KMS-11 (cell line): ENCODE measurements around the gene OGDH.

ENCODE experiments used
- H2AFZ ChIP-seq: fragments of 200-600 bp; sonication (generic); 2 replicates; pipeline ENCODE4 v1.6.1; 2016; ENCODE audit warnings: antibody characterized with exemption, mixed run types, low read depth
- H3K27ac ChIP-seq: fragments of 200-600 bp; sonication (generic); 2 replicates; pipeline ENCODE4 v1.6.1; 2016; ENCODE audit warnings: mild to moderate bottlenecking, mixed run types
- H3K27me3 ChIP-seq: fragments of 200-600 bp; sonication (generic); 2 replicates; pipeline ENCODE4 v1.6.1; 2017; ENCODE audit warnings: mild to moderate bottlenecking, low read depth, mixed run types, moderate library complexity; ENCODE audit not compliant: insufficient read depth
- H3K36me3 ChIP-seq: fragments of 200-600 bp; sonication (generic); 2 replicates; pipeline ENCODE4 v1.6.1; 2017; ENCODE audit warnings: mild to moderate bottlenecking, mixed run types; ENCODE audit not compliant: insufficient read depth
- H3K4me1 ChIP-seq: fragments of 200-600 bp; sonication (generic); 2 replicates; pipeline ENCODE4 v1.6.1; 2016; ENCODE audit warnings: mild to moderate bottlenecking, low read depth, mixed run types; ENCODE audit not compliant: poor library complexity, severe bottlenecking
- H3K4me2 ChIP-seq: fragments of 200-600 bp; sonication (generic); 2 replicates; pipeline ENCODE4 v1.7.0; 2016; ENCODE audit warnings: mild to moderate bottlenecking, mixed run types
- H3K4me3 ChIP-seq: fragments of 200-600 bp; sonication (generic); IDR thresholded peaks from 2 replicates; pipeline ENCODE4 v1.6.1; 2017; ENCODE audit warnings: low read depth, low read length, mixed read lengths; ENCODE audit not compliant: insufficient read depth
- H3K79me2 ChIP-seq: fragments of 200-600 bp; sonication (generic); 2 replicates; pipeline ENCODE4 v1.6.1; 2016; ENCODE audit warnings: low read depth, mixed run types; ENCODE audit not compliant: insufficient read depth
- H3K9ac ChIP-seq: fragments of 200-600 bp; sonication (generic); 2 replicates; pipeline ENCODE4 v1.6.1; 2016; ENCODE audit warnings: mild to moderate bottlenecking, mixed run types
- H4K20me1 ChIP-seq: fragments of 200-600 bp; sonication (generic); 2 replicates; pipeline ENCODE4 v1.6.1; 2016; ENCODE audit warnings: mild to moderate bottlenecking, mixed run types; ENCODE audit not compliant: insufficient read depth
- TF ChIP-seq, protein P1 (sequence below): fragments of 200-600 bp; sonication (generic); conservative IDR thresholded peaks from 2 replicates; pipeline ENCODE4 v1.6.1; 2017; ENCODE audit warnings: low read depth, mild to moderate bottlenecking, antibody characterized with exemption, low read length, moderate library complexity, mixed read lengths

Gene OGDH

DNA sequence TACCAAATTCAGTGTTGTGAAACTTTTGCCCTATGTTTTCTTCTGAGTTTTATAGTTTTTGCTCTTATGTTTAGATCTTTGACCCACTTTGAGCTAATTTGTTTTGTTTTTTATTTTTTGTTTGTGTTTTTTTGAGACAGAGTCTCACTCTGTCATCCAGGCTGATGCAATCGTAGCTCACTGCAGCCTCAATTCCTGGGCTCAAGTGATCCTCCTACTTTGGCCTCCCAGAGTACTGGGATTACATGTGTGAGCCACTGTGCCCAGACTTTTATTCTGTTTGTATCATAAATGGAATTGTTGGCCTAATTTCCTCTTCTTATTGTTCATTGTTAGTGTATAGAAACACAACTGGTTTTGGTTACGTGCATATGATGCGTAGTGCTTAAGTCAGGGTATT, 99.0 kb downstream of the OGDH start:
- Histone ChIP-seq H3K27me3 (no peaks in the 10 kb centered on the region), H3K4me2 (no peak overlapping the region), H3K36me3 (no peaks in the 10 kb centered on the region), H3K27ac (no peak overlapping the region), H2AFZ (no peak overlapping the region), H3K4me1 (no peaks in the 10 kb centered on the region), H4K20me1 (no peaks in the 10 kb centered on the region), H3K9ac (no peak overlapping the region), H3K4me3 (no peak overlapping the region), H3K79me2 (no peaks in the 10 kb centered on the region)
- TF ChIP-seq, protein P1, sequence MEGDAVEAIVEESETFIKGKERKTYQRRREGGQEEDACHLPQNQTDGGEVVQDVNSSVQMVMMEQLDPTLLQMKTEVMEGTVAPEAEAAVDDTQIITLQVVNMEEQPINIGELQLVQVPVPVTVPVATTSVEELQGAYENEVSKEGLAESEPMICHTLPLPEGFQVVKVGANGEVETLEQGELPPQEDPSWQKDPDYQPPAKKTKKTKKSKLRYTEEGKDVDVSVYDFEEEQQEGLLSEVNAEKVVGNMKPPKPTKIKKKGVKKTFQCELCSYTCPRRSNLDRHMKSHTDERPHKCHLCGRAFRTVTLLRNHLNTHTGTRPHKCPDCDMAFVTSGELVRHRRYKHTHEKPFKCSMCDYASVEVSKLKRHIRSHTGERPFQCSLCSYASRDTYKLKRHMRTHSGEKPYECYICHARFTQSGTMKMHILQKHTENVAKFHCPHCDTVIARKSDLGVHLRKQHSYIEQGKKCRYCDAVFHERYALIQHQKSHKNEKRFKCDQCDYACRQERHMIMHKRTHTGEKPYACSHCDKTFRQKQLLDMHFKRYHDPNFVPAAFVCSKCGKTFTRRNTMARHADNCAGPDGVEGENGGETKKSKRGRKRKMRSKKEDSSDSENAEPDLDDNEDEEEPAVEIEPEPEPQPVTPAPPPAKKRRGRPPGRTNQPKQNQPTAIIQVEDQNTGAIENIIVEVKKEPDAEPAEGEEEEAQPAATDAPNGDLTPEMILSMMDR = no peak

DNA sequence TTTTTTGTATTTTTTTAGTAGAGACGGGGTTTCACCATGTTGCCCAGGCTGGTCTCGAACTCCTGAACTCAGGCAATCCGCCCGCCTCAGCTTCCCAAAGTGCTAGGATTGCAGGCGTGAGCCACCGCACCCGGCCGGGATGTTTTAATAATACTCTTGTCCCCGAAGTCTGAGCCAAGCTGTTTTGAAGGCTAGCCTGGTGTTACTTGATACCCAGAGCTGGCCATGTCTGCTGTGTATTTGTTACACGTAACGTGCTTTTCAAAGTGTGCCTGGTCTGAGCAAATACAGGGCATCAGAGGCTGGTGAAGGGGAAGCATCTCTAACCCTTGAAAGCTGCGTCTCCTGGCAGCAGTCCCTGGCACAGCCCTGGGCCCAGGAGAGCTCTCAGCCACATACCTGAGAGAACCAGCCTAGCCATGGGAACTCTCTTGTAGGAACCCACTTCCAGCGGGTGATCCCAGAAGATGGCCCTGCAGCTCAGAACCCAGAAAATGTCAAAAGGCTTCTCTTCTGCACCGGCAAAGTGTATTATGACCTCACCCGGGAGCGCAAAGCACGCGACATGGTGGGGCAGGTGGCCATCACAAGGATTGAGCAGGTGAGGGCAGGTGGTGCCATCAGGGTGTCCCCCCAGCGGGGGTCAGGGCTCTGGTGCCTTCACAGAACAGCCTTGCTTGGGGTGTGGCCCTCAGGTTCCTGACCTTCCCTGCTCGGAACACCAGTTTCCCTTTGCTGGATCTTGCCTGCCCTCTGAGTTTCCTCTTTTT, 100.5 kb downstream of the OGDH start:
- Histone ChIP-seq H3K27ac (no peak overlapping the region), H3K4me3 (no peak overlapping the region), H4K20me1 (no peaks in the 10 kb centered on the region), H2AFZ (no peak overlapping the region), H3K79me2 (no peaks in the 10 kb centered on the region), H3K4me2 (no peak overlapping the region), H3K36me3 (no peaks in the 10 kb centered on the region), H3K4me1 (no peaks in the 10 kb centered on the region), H3K27me3 (no peaks in the 10 kb centered on the region), H3K9ac (no peak overlapping the region)
- TF ChIP-seq, protein P1 = no peak

DNA sequence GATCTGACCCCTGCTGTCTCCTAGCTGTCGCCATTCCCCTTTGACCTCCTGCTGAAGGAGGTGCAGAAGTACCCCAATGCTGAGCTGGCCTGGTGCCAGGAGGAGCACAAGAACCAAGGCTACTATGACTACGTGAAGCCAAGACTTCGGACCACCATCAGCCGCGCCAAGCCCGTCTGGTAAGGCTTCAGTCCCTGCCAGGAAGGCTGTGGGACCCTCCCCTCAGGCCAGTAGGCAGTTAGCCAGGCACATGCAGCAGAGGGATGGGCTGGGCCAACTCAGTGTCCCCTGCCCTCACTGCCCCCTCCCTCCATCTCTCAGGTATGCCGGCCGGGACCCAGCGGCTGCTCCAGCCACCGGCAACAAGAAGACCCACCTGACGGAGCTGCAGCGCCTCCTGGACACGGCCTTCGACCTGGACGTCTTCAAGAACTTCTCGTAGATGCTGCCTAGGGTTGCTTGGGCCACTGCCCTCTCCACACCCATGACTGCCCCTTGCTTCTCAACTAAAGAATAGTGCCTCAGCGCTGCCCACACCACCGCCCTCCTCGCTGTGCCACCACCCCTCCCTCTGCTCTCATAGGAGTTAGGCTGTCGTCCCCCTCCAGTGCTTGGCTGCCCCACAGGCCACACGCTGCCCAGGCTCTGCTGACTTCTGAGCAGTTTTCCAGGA, 101.3 kb downstream of the OGDH start:
- Histone ChIP-seq H3K4me2 (no peak overlapping the region), H4K20me1 (no peaks in the 10 kb centered on the region), H3K4me3 (no peak overlapping the region), H3K9ac (no peak overlapping the region), H3K4me1 (no peaks in the 10 kb centered on the region), H2AFZ (no peak overlapping the region), H3K79me2 (no peaks in the 10 kb centered on the region), H3K27ac (no peak overlapping the region), H3K27me3 (no peaks in the 10 kb centered on the region), H3K36me3 (no peaks in the 10 kb centered on the region)
- TF ChIP-seq, protein P1 = no peak

DNA sequence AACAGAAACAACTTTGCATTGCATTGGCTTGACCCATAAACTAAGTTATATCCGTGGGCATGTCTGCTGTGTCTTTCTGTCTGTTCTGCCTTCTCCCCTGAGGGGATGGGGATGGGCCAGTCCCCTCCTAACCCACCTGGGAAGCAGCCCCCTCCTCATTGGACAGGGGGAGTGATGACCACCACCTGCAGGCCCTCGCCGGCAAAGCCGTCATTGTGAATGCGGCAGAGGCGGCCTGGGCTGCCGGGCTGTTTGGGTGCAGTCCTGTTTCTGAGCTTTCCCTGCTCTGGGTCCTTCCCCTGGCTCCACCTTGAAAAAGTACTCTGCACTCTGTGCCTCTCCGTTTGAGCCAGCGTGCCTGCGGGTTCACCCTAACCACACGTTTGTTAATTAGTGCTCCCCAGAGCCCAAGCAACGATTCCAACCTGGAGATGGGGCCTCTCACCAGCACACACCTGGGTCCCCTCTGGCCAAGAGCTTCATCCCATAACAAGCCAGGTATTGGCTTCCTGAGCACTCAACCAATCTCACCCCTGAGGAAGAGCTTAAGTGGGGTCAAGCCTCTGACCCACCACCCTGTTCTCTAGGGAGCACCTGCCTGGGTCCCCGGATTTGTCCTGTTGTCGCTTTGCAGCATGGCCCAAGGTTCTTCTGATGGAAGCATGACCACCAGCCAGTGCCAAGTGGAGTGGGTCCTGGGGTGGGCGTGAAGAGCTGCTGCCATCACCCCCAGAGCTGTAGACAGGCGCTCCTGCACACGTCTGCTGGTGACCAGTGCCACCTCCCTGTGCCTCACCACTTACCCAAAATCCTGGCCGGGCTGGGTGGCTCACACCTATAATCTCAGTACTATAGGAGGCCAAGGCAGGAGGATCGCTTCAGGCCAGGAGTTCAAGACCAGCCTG, 102.8 kb downstream of the OGDH start:
- TF ChIP-seq, protein P1 = no peak
- H3K4me1 ChIP-seq = no peaks in the 10 kb centered on the region
- no peak overlapping the region for H3K4me3 ChIP-seq
- H3K4me2 ChIP-seq = no peak overlapping the region
- H3K9ac ChIP-seq = no peak overlapping the region
- no peak overlapping the region for H2AFZ ChIP-seq
- H3K79me2 ChIP-seq = no peaks in the 10 kb centered on the region
- no peaks in the 10 kb centered on the region for H4K20me1 ChIP-seq
- no peaks in the 10 kb centered on the region for H3K36me3 ChIP-seq
- no peak overlapping the region for H3K27ac ChIP-seq
- H3K27me3 ChIP-seq = no peaks in the 10 kb centered on the region
